Measurements from ENCODE around the gene TIMM23.
"Not testable (repeated sequence)": the region's sequence is repeated elsewhere in the genome, so short reads cannot be mapped to it uniquely, and the experiment has no call there.

TIMM23 gene

GRCh38 chr10:46025406-46025805 lies 53.1 kb downstream of the TIMM23 start:
- DNase-seq = no peak

DNA sequence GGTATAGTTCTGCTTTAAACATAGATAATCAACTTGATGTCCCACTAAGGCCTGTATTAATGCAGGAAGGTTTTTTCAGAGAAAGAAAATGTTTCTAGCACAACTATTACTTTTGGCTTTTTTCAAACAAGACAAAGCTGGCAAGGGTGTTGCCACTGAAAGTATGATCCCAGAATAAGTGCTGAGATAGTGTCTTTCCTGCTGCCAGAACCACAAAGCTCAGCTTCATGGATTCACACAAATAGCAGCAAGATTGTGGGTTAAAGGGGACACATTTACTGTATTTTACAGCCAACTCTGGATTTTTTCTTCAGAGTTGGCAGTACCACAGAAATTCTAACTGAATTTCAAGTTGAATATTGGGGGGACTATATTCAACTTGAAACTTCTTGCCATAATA lies 53.8 kb downstream of the TIMM23 start:
- no peak for DNase-seq

DNA sequence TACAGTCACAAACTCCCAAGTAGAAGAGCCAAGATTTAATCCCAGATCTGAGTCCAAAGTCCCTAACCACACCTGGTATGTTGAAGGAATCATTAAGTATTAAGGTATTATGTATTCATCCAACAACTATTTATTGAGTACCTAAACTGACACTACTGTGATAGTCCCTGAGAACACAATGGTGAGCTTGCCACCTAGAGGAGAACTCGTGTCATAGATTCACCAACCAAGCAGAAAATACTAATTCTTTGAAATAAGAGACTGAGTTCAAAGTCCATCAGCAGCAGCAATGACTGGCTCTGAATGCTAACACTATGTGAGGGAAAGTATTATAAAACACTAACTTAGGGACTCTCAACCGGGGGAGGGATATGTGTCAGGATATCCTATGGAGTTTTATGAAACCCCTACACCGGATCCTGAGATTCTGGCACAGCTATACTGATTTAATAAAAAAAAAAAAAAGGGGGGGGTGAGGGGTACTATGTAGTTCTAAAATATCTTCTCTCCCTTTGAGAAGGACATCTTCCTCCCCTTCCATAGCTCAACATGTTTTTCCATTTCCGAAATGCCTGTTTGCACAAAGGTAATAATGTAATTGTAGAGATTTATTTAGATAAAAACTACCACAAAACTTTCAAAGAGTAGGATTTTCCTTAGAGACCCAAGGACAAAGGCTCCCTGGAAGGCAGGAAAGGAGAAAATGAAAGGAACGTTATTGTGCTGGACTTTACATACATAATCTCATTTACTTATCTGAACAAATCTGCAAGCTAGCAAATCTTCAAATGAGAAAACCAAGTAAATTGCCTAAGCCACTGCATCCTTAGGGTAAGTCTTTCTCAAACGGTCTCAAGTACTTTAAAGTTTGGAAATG lies 56.5 kb downstream of the TIMM23 start:
- peak; percentile 70 for DNase-seq

- DNase-seq = no peak
These were observed 57.3 kb downstream of the TIMM23 start for GRCh38 chr10:46029461-46030030.

- DNase-seq = peak; percentile 98
These were observed 58.0 kb downstream of the TIMM23 start, which contains the start of gene NCOA4 for GRCh38 chr10:46030091-46030937. NCOA4 (minus strand) TSS chr10:46030623; CDS start chr10:46016680, 13,943 bp downstream.

DNA sequence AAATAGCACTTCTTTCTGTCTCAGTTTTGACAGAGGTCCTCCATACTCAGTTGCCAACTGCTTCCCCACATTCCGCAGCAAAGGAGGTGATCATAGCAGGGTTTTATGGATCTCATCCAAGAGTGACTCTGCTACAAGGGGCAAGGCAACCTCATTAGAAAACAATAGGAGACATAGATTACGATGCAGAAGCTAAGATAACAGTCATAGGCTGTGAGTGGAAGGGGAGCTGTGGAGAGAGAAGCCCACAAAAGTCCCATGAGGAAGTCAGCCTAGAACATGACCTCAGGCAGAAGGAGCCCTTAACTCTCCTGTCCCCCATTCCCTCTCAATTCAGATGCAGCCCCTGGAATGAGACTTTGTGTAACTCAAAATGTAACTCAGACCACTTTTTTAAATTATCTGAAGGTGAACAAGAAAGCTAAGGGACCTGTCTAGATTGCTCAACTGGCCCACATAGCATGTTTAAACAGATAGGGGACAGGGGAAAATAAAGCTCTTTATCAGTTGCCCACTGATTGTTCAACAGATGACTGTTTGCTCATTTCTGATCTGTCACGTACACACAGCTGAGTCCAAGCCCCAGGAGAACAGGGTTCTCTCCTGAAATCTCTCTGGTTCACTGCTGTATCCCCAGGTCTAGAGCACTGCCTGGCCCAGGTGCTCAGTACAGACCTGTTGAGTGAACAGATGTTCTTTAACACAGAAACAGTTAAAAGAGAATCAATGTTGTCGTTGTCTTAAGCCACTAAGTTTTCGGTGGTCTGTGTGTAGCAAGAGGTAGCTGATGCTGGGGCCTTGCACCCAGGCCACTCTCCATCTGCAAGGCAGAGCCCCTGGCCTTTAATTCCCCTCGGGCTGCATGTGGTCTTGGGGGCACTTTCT lies 59.6 kb downstream of the TIMM23 start:
- no peak for DNase-seq

- DNase-seq = peak; percentile 82
These were observed 61.3 kb downstream of the TIMM23 start for GRCh38 chr10:46033602-46034011.

- DNase-seq = no peak
These were observed 63.9 kb downstream of the TIMM23 start for GRCh38 chr10:46035923-46036849.

DNA sequence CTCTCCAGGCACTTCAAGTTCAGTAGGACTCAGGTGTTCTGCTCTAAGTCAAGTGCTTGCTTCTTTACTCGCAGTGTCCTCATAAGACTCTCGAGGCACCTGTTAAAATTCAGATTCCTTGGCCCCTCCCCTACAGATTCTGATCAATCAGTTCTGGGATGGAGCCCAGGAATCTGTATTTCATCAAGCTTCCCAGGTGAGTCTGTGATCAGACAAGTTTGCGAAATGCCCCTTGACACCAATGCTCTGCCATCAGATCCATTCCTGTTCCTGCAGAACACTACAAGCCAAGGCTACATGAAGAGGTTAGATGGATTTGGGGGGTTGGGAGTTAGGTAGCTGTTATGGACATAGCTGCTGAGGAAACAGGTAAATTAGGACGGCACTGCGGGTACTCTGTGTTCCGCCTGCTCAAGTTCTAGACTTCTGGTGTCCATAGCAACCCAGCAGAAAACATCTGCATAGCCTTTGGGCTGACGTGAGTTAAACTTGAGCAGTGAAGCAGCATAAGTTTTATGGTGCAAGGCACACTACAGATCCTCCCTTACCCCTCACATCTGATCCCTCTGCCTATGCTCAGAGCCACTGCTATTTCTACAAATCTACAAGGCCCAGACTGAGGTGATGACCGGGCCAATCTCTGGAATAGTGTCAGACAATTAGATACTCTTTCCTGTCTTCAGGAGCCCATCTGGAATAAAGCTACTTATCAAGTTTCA lies 65.0 kb downstream of the TIMM23 start:
- no peak for DNase-seq

- DNase-seq = no peak
These were observed 67.7 kb downstream of the TIMM23 start for GRCh38 chr10:46040004-46040403.

DNA sequence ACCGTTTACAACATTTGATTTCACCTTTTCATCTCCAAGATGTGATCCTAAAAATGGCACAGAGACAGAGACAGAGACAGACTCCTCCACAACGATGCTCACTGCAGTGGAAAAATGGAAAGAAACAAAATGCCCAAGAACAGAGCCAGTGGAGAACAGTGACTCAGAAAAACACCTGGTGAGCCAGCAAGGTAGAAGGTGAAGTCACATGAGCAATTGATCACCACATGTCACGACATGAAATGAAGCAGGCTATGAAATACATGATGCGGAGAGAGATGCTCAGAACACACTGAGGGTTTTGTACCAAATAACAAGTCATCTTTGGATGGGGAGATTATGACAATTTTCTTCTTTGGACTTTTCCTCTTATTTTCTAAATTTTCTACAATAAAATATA lies 70.2 kb downstream of the TIMM23 start:
- no peak for DNase-seq

DNA sequence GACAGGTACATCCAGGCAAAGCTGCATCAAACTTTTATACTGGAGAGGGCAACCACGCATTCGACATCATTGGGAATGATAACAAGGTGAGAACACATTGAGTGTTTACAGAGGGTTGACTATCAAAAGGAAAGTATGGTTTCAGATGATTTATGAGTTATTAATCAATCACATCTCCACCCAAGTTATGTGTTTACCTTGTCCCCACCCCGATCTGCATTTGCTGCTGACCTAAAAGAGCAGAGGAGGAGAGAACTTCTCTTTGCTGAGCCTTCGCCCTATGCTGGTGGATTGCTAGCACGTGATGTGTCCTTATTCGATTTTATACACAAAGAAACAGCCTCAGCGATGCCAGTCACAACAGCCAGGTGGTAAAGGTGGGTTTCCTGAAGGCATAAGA lies 74.0 kb downstream of the TIMM23 start, which contains the start of gene MSMB:
MSMB (minus strand) TSS at position 9 of the 400 bp plus-strand sequence. CDS start 32 bp downstream, outside the sequence.
- no peak for DNase-seq

DNA sequence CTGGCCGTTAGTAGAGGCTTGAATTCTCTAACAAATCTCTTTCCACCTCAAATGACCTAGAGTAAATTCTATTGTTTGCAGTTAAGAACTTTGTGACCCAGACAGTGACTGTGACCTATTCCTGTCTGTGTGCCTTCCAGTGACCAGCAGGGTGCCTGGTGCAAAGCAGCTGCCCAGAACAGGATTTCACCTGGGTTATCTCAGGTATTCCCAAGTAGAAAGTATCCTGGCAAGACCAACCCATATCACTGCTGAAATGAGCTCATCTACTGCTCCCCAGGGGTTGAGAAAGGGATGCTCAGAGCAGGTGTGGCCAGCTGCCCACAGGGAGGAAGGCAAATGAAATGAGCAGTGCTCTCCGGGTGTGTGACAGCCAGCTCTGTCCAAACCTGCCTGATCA lies 75.9 kb downstream of the TIMM23 start:
- DNase-seq = no peak

DNA sequence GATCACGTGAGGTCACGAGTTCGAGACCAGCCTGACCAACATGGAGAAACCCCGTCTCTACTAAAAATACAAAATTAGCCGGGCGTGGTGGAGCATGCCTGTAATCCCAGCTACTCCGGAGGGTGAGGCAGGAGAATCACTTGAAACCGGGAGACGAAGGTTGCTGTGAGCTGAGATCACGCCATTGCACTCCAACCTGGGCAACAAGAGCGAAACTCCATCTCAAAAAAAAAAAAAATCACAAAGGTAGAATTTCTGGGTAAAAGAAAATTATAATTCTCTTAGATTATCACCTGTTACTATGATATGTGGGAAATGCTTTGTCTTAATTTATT lies 77.2 kb downstream of the TIMM23 start:
- not testable (repeated sequence) for DNase-seq

- DNase-seq = no peak
These were observed 78.8 kb downstream of the TIMM23 start for GRCh38 chr10:46050941-46051623.

DNA sequence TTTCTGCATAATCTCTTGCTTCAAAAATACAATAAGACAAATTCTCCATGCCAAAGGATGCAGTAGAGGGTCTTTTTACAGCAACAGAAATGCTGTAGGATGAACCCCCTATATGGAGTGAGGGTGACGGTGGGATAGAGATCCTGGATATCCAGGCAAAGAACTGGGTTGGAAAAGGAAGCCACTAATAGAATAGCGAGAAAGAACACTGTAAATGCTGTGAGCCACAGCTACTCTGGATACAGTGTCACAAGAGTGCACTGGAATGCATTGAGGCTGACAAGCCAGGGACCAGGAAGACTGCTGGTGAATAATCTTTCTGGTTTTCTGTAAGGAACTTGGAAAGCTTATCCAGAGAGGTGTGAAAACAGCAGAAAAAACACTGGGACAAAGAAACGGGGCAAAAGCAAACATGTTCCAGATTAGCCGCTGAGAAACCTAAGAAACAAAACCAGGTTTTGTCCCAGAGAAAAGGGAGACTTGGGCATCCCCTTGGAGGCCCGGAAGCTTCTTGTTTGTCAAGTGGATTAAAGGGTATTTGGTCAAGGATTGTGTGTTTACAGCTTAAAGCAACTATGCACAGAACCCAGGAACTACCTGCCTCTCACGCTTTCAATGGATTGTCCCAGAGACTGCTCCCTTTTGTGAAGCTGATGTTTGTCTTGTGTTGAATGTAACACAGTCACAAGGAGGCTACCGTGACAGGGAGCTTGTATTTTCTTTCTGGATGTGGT lies 79.9 kb downstream of the TIMM23 start:
- DNase-seq = no peak

DNA sequence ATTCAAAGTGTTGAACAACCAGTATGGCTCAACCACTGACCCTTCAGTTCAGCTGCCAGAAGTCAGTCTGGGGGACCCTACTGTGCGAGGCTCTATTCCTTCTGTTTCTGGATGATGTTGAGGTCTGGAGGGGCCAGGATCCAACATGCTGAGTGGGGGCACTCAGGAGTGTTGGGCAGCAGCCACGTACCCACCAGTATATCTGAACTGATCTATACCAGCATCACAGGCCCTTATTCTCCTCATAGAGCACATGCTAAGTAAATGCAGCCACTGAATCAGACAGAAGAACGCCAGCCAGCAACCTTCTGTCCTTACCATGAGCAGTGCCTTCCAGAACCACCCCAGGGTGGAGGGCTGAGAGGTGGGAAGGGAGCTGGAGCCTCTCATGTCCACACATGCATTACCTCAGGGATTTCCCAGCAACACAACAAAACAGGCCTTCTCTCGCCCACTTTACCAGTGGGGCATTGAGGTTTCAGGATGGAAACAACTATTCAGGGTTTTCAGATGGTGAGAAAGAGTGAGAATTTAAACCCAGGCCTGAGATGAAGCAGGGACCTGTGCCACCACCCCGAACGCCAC lies 80.6 kb downstream of the TIMM23 start:
- DNase-seq = no peak
